ENCODE results near the gene SBF2. TPM values are rescaled to one million over a fixed set of nuclear protein-coding genes. Genes with fewer than 3 reads are reported as not detected.

Gene SBF2
- total and polyA plus RNA-seq, 5 donors from 2014 or later, result 1.1 to 5.5 (median 2.1) TPM

- Mint-ChIP-seq H3K4me3 (no peak overlapping the region), H3K27me3 (peaks cover 31% of the 10 kb centered on the region), H3K9me3 (peaks cover 0 to 2% (median 0%) of the 10 kb centered on the region in 7 donors), H3K4me1 (peaks cover 0 to 18% (median 9%) of the 10 kb centered on the region in 4 donors), H3K27ac (no peak overlapping the region), H3K36me3 (no peaks in the 10 kb centered on the region)
- Histone ChIP-seq H3K9me3 (ENCODE audit: control insufficient read depth in 2 of 2, low read length in 2 of 2) (no peaks in the 10 kb centered on the region), H3K36me3 (ENCODE audit: control insufficient read depth, insufficient read depth, low read length) (no peaks in the 10 kb centered on the region), H3K27ac (ENCODE audit: insufficient read depth, low read length, poor library complexity, severe bottlenecking) (no peak overlapping the region), H3K4me1 (ENCODE audit: control insufficient read depth, insufficient read depth, low read length, poor library complexity, severe bottlenecking) (peaks cover 9% of the 10 kb centered on the region), H3K4me3 (ENCODE audit: low read depth, low read length) (no peak overlapping the region), H3K27me3 (ENCODE audit: control insufficient read depth, insufficient read depth, low read length) (peaks cover 22% of the 10 kb centered on the region)
- ATAC-seq (ENCODE audit: low read depth in 2 of 2) (no peak), DNase-seq (no peak)
Observed at GRCh38 chr11:10288881-10289764, 4.9 kb downstream of the SBF2 start.

- no peaks in the 10 kb centered on the region for H3K9me3 ChIP-seq (ENCODE audit: control insufficient read depth in 2 of 2, low read length in 2 of 2)
- no peak overlapping the region for H3K27ac ChIP-seq (ENCODE audit: insufficient read depth, low read length, poor library complexity, severe bottlenecking)
- H3K27me3 ChIP-seq (ENCODE audit: control insufficient read depth, insufficient read depth, low read length), result peaks cover 19% of the 10 kb centered on the region
- H3K4me3 ChIP-seq (ENCODE audit: low read depth, low read length), result no peak overlapping the region
- peaks cover 0 to 17% (median 8%) of the 10 kb centered on the region in 4 donors for H3K4me1 Mint-ChIP-seq
- H3K27me3 Mint-ChIP-seq, result peaks cover 28% of the 10 kb centered on the region
- H3K4me1 ChIP-seq (ENCODE audit: control insufficient read depth, insufficient read depth, low read length, poor library complexity, severe bottlenecking), result no peaks in the 10 kb centered on the region
- no peaks in the 10 kb centered on the region for H3K36me3 ChIP-seq (ENCODE audit: control insufficient read depth, insufficient read depth, low read length)
- H3K27ac Mint-ChIP-seq, result no peak overlapping the region
- H3K4me3 Mint-ChIP-seq, result no peak overlapping the region
- no peaks in the 10 kb centered on the region for H3K36me3 Mint-ChIP-seq
- DNase-seq (no peak), ATAC-seq (ENCODE audit: low read depth in 2 of 2) (no peak)
- H3K9me3 Mint-ChIP-seq, result peaks cover 0 to 2% (median 0%) of the 10 kb centered on the region in 7 donors
Observed at GRCh38 chr11:10287766-10288715, 6.0 kb downstream of the SBF2 start.

- Mint-ChIP-seq H3K4me3 (no peak overlapping the region), H3K36me3 (no peaks in the 10 kb centered on the region), H3K4me1 (peaks cover 0 to 11% (median 5%) of the 10 kb centered on the region in 4 donors), H3K27me3 (peaks cover 23% of the 10 kb centered on the region), H3K27ac (no peak overlapping the region), H3K9me3 (peaks cover 0 to 2% (median 0%) of the 10 kb centered on the region in 7 donors)
- Histone ChIP-seq H3K27me3 (ENCODE audit: control insufficient read depth, insufficient read depth, low read length) (peaks cover 23% of the 10 kb centered on the region), H3K4me1 (ENCODE audit: control insufficient read depth, insufficient read depth, low read length, poor library complexity, severe bottlenecking) (no peaks in the 10 kb centered on the region), H3K4me3 (ENCODE audit: low read depth, low read length) (no peak overlapping the region), H3K36me3 (ENCODE audit: control insufficient read depth, insufficient read depth, low read length) (no peaks in the 10 kb centered on the region), H3K9me3 (ENCODE audit: control insufficient read depth in 2 of 2, low read length in 2 of 2) (no peaks in the 10 kb centered on the region), H3K27ac (ENCODE audit: insufficient read depth, low read length, poor library complexity, severe bottlenecking) (no peak overlapping the region)
- DNase-seq, result no peak
- no peak for ATAC-seq (ENCODE audit: low read depth in 2 of 2)
Observed at GRCh38 chr11:10287140-10287539, 6.9 kb downstream of the SBF2 start.

GRCh38 chr11:10285148-10285802 is 8.7 kb downstream of the SBF2 start:
- peaks cover 0 to 2% (median 0%) of the 10 kb centered on the region in 7 donors for H3K9me3 Mint-ChIP-seq
- no peaks in the 10 kb centered on the region for H3K4me1 ChIP-seq (ENCODE audit: control insufficient read depth, insufficient read depth, low read length, poor library complexity, severe bottlenecking)
- peaks cover 14% of the 10 kb centered on the region for H3K27me3 ChIP-seq (ENCODE audit: control insufficient read depth, insufficient read depth, low read length)
- H3K36me3 ChIP-seq (ENCODE audit: control insufficient read depth, insufficient read depth, low read length), result no peaks in the 10 kb centered on the region
- H3K4me1 Mint-ChIP-seq, result peaks cover 0 to 5% (median 1%) of the 10 kb centered on the region in 4 donors
- no peaks in the 10 kb centered on the region for H3K9me3 ChIP-seq (ENCODE audit: control insufficient read depth in 2 of 2, low read length in 2 of 2)
- no peak overlapping the region for H3K27ac Mint-ChIP-seq
- ATAC-seq (ENCODE audit: low read depth in 2 of 2) (no peak), DNase-seq (no peak)
- H3K27ac ChIP-seq (ENCODE audit: insufficient read depth, low read length, poor library complexity, severe bottlenecking), result no peak overlapping the region
- H3K36me3 Mint-ChIP-seq, result no peaks in the 10 kb centered on the region
- no peak overlapping the region for H3K4me3 Mint-ChIP-seq
- no peak overlapping the region for H3K4me3 ChIP-seq (ENCODE audit: low read depth, low read length)
- peaks cover 19% of the 10 kb centered on the region for H3K27me3 Mint-ChIP-seq

GRCh38 chr11:10283991-10284390 is 10.0 kb downstream of the SBF2 start:
- no peak for ATAC-seq (ENCODE audit: low read depth in 2 of 2)
- Mint-ChIP-seq H3K36me3 (no peaks in the 10 kb centered on the region), H3K27ac (no peak overlapping the region), H3K4me1 (peaks cover 0 to 5% (median 1%) of the 10 kb centered on the region in 4 donors), H3K27me3 (peaks cover 22% of the 10 kb centered on the region), H3K9me3 (peaks cover 0 to 2% (median 0%) of the 10 kb centered on the region in 7 donors), H3K4me3 (no peak overlapping the region)
- Histone ChIP-seq H3K27me3 (ENCODE audit: control insufficient read depth, insufficient read depth, low read length) (peaks cover 14% of the 10 kb centered on the region), H3K4me3 (ENCODE audit: low read depth, low read length) (no peak overlapping the region), H3K4me1 (ENCODE audit: control insufficient read depth, insufficient read depth, low read length, poor library complexity, severe bottlenecking) (no peaks in the 10 kb centered on the region), H3K36me3 (ENCODE audit: control insufficient read depth, insufficient read depth, low read length) (no peaks in the 10 kb centered on the region), H3K27ac (ENCODE audit: insufficient read depth, low read length, poor library complexity, severe bottlenecking) (no peak overlapping the region), H3K9me3 (ENCODE audit: control insufficient read depth in 2 of 2, low read length in 2 of 2) (no peaks in the 10 kb centered on the region)
- no peak for DNase-seq

GRCh38 chr11:10282117-10282516 is 11.9 kb downstream of the SBF2 start:
- H3K27me3 ChIP-seq (ENCODE audit: control insufficient read depth, insufficient read depth, low read length), result peaks cover 14% of the 10 kb centered on the region
- H3K27ac ChIP-seq (ENCODE audit: insufficient read depth, low read length, poor library complexity, severe bottlenecking), result no peak overlapping the region
- Mint-ChIP-seq H3K27me3 (peaks cover 24% of the 10 kb centered on the region), H3K27ac (no peak overlapping the region), H3K4me3 (no peak overlapping the region), H3K36me3 (no peaks in the 10 kb centered on the region), H3K4me1 (peaks cover 0 to 5% (median 1%) of the 10 kb centered on the region in 4 donors), H3K9me3 (no peaks in the 10 kb centered on the region)
- no peak overlapping the region for H3K4me3 ChIP-seq (ENCODE audit: low read depth, low read length)
- no peak for DNase-seq
- H3K36me3 ChIP-seq (ENCODE audit: control insufficient read depth, insufficient read depth, low read length), result no peaks in the 10 kb centered on the region
- no peak for ATAC-seq (ENCODE audit: low read depth in 2 of 2)
- H3K4me1 ChIP-seq (ENCODE audit: control insufficient read depth, insufficient read depth, low read length, poor library complexity, severe bottlenecking), result no peaks in the 10 kb centered on the region
- no peaks in the 10 kb centered on the region for H3K9me3 ChIP-seq (ENCODE audit: control insufficient read depth in 2 of 2, low read length in 2 of 2)

GRCh38 chr11:10275714-10276113 is 18.3 kb downstream of the SBF2 start:
- no peak overlapping the region for H3K27ac ChIP-seq (ENCODE audit: insufficient read depth, low read length, poor library complexity, severe bottlenecking)
- DNase-seq (no peak), ATAC-seq (ENCODE audit: low read depth in 2 of 2) (no peak)
- peaks cover 27% of the 10 kb centered on the region for H3K27me3 Mint-ChIP-seq
- H3K9me3 Mint-ChIP-seq, result peaks cover 0 to 2% (median 0%) of the 10 kb centered on the region in 7 donors
- H3K4me3 ChIP-seq (ENCODE audit: low read depth, low read length), result no peak overlapping the region
- H3K36me3 ChIP-seq (ENCODE audit: control insufficient read depth, insufficient read depth, low read length), result no peaks in the 10 kb centered on the region
- H3K36me3 Mint-ChIP-seq, result no peaks in the 10 kb centered on the region
- peaks cover 4 to 7% (median 5%) of the 10 kb centered on the region in 4 donors for H3K4me1 Mint-ChIP-seq
- no peaks in the 10 kb centered on the region for H3K9me3 ChIP-seq (ENCODE audit: control insufficient read depth in 2 of 2, low read length in 2 of 2)
- H3K27ac Mint-ChIP-seq, result no peak overlapping the region
- H3K4me3 Mint-ChIP-seq, result no peak overlapping the region
- H3K4me1 ChIP-seq (ENCODE audit: control insufficient read depth, insufficient read depth, low read length, poor library complexity, severe bottlenecking), result no peaks in the 10 kb centered on the region
- no peaks in the 10 kb centered on the region for H3K27me3 ChIP-seq (ENCODE audit: control insufficient read depth, insufficient read depth, low read length)
